ENCODE data around the gene NBPF14. TPM values are rescaled to one million over a fixed set of nuclear protein-coding genes. Genes with fewer than 3 reads are reported as not detected.
"Not testable (repeated sequence)": the region's sequence is repeated elsewhere in the genome, so short reads cannot be mapped to it uniquely, and the experiment has no call there.

NBPF14 gene
- total RNA-seq (2014; rRNA removed; shearing (Covaris generic)) = 7.7 and 10.8 TPM in 2 replicates
- 5.1 and 5.5 TPM in 2 replicates for polyA plus RNA-seq (2016; fragmentation: Nextera tagmentation; extraction: Ambion mirVana)
- long read RNA-seq = 0 reads

- H3K4me1 ChIP-seq (ENCODE audit: insufficient read depth); H3K4me1 Mint-ChIP-seq; H3K9me3 Mint-ChIP-seq; H3K27ac ChIP-seq (ENCODE audit: low read depth); H3K27ac Mint-ChIP-seq; H3K27me3 Mint-ChIP-seq (ENCODE audit: insufficient read depth, low read depth, poor library complexity); H2AFZ ChIP-seq; H4K20me1 ChIP-seq (replicated peaks; ENCODE audit: insufficient read depth); H3K4me3 ChIP-seq; H3F3A ChIP-seq (replicated peaks; ENCODE audit: low read depth); ATAC-seq; H3K36me3 Mint-ChIP-seq (ENCODE audit: low read depth); H3K4me3 Mint-ChIP-seq; H3K36me3 ChIP-seq (ENCODE audit: insufficient read depth); H3K79me2 ChIP-seq (replicated peaks; ENCODE audit: insufficient read depth); DNase-seq (ENCODE audit: low spot score); H3K4me2 ChIP-seq; H3K9me2 ChIP-seq (ENCODE audit: insufficient read depth); H3K27me3 ChIP-seq (ENCODE audit: insufficient read depth): not testable (repeated sequence)
Observed at GRCh38 chr1:148595911-148596310, at the start of gene NBPF14. NBPF14 (minus strand) TSS chr1:148596011; CDS start chr1:148595717, 294 bp downstream.

GRCh38 chr1:148625451-148625850 lies 29.6 kb upstream of the NBPF14 start:
- H3K4me1 ChIP-seq (ENCODE audit: insufficient read depth); H3K4me2 ChIP-seq; H3K4me3 ChIP-seq; H3K4me3 Mint-ChIP-seq; H4K20me1 ChIP-seq (replicated peaks; ENCODE audit: insufficient read depth); H3K36me3 Mint-ChIP-seq (ENCODE audit: low read depth); H3K79me2 ChIP-seq (replicated peaks; ENCODE audit: insufficient read depth); H2AFZ ChIP-seq; H3K27me3 Mint-ChIP-seq (ENCODE audit: insufficient read depth, low read depth, poor library complexity); H3K27ac Mint-ChIP-seq; H3K9me3 Mint-ChIP-seq; H3K27me3 ChIP-seq (ENCODE audit: insufficient read depth); H3F3A ChIP-seq (replicated peaks; ENCODE audit: low read depth); H3K36me3 ChIP-seq (ENCODE audit: insufficient read depth); H3K9me2 ChIP-seq (ENCODE audit: insufficient read depth); ATAC-seq; H3K27ac ChIP-seq (ENCODE audit: low read depth); DNase-seq (ENCODE audit: low spot score); H3K4me1 Mint-ChIP-seq: not testable (repeated sequence)

GRCh38 chr1:148618216-148618615 lies 22.4 kb upstream of the NBPF14 start:
- not testable (repeated sequence) for H3K27ac Mint-ChIP-seq; H3K4me3 ChIP-seq; H3K79me2 ChIP-seq (replicated peaks; ENCODE audit: insufficient read depth); H3K27ac ChIP-seq (ENCODE audit: low read depth); H4K20me1 ChIP-seq (replicated peaks; ENCODE audit: insufficient read depth); H3K9me2 ChIP-seq (ENCODE audit: insufficient read depth); H3K4me1 Mint-ChIP-seq; H3K9me3 Mint-ChIP-seq; H3K4me2 ChIP-seq; ATAC-seq; DNase-seq (ENCODE audit: low spot score); H2AFZ ChIP-seq; H3K27me3 Mint-ChIP-seq (ENCODE audit: insufficient read depth, low read depth, poor library complexity); H3K36me3 ChIP-seq (ENCODE audit: insufficient read depth); H3K4me3 Mint-ChIP-seq; H3K27me3 ChIP-seq (ENCODE audit: insufficient read depth); H3F3A ChIP-seq (replicated peaks; ENCODE audit: low read depth); H3K4me1 ChIP-seq (ENCODE audit: insufficient read depth); H3K36me3 Mint-ChIP-seq (ENCODE audit: low read depth)

- not testable (repeated sequence) for DNase-seq (ENCODE audit: low spot score); H2AFZ ChIP-seq; H3K9me3 Mint-ChIP-seq; H3K79me2 ChIP-seq (replicated peaks; ENCODE audit: insufficient read depth); H3K27ac ChIP-seq (ENCODE audit: low read depth); H3K4me1 Mint-ChIP-seq; H3K36me3 Mint-ChIP-seq (ENCODE audit: low read depth); H3K27me3 ChIP-seq (ENCODE audit: insufficient read depth); H3K27me3 Mint-ChIP-seq (ENCODE audit: insufficient read depth, low read depth, poor library complexity); H3K4me3 Mint-ChIP-seq; H3K27ac Mint-ChIP-seq; H3K4me2 ChIP-seq; H3K36me3 ChIP-seq (ENCODE audit: insufficient read depth); H3K9me2 ChIP-seq (ENCODE audit: insufficient read depth); H3K4me1 ChIP-seq (ENCODE audit: insufficient read depth); H3K4me3 ChIP-seq; ATAC-seq; H3F3A ChIP-seq (replicated peaks; ENCODE audit: low read depth); H4K20me1 ChIP-seq (replicated peaks; ENCODE audit: insufficient read depth)
Observed at GRCh38 chr1:148605266-148605665, 9.5 kb upstream of the NBPF14 start.

GRCh38 chr1:148595360-148595759 lies 451 bp downstream of the NBPF14 start:
- H3K4me2 ChIP-seq; H3K79me2 ChIP-seq (replicated peaks; ENCODE audit: insufficient read depth): not testable (repeated sequence)

More at GRCh38 chr1:148595360-148595759, 451 bp downstream of the NBPF14 start:
- H3K4me1 ChIP-seq (ENCODE audit: insufficient read depth); H3F3A ChIP-seq (replicated peaks; ENCODE audit: low read depth); H4K20me1 ChIP-seq (replicated peaks; ENCODE audit: insufficient read depth); H2AFZ ChIP-seq; H3K27me3 Mint-ChIP-seq (ENCODE audit: insufficient read depth, low read depth, poor library complexity); H3K27ac ChIP-seq (ENCODE audit: low read depth); H3K36me3 Mint-ChIP-seq (ENCODE audit: low read depth); H3K27ac Mint-ChIP-seq; H3K4me3 ChIP-seq; DNase-seq (ENCODE audit: low spot score); H3K27me3 ChIP-seq (ENCODE audit: insufficient read depth); H3K4me1 Mint-ChIP-seq; H3K4me3 Mint-ChIP-seq; H3K36me3 ChIP-seq (ENCODE audit: insufficient read depth); H3K9me3 Mint-ChIP-seq; H3K9me2 ChIP-seq (ENCODE audit: insufficient read depth); ATAC-seq: not testable (repeated sequence)
- 0 out of 4 replicates have a peak, but pooled peaks of 1 of the 2 experiments have one; percentile 17 for TF ChIP-seq CTCF (conservative IDR thresholded peaks at IDR 0.05; ENCODE audit: low read depth in 2 of 2)

Measured in GM23338 (cell line).